ENCODE results near the gene NPLOC4.
A peak's percentile ranks its signal among the peaks of the same experiment; 100 is the strongest.

The NPLOC4 gene

DNA sequence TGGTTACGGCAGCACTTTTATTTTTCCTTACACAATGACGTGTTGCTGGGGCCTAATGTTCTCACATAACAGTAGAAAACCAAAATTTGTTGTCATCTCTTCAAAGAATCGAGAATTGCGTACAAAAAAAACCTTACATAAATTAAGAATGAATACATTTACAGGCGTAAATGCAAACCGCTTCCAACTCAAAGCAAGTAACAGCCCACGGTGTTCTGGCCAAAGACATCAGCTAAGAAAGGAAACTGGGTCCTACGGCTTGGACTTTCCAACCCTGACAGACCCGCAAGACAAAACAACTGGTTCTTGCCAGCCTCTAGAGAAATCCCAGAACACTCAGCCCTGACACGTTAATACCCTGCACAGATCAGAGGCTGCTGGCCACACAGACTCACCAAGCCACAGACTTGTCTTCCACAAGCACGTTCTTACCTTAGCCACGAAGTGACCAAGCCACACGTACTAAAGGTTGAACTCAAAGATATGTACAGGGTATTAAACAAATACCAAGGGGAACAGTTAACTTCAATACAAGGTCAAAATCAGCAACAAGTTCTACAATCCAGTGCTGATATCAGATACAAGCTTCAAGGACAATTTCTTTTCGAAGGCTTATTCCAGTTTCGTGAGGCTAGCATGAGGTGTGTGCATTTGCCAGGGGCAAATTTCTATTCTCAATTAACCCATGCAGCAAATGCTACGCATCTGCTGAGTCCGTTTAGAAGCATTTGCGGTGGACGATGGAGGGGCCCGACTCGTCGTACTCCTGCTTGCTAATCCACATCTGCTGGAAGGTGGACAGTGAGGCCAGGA is 126.7 kb downstream of the NPLOC4 start:
- Histone ChIP-seq H3K27ac (ENCODE audit: low read depth in 2 of 2, low read length in 2 of 2) (peak overlapping the region; percentile 91 to 97), H3K4me3 (ENCODE audit: low read length in 2 of 2) (peak overlapping the region; percentile 96 to 97), H3K9me3 (ENCODE audit: control insufficient read depth in 2 of 2, low read length in 2 of 2) (no peaks in the 10 kb centered on the region), H3K27me3 (ENCODE audit: control insufficient read depth in 2 of 2, insufficient read depth in 2 of 2, low read length in 2 of 2) (no peaks in the 10 kb centered on the region), H3K9ac (ENCODE audit: low read depth in 1 of 2, low read length in 2 of 2) (peak overlapping the region; percentile 94 to 98), H3K4me1 (ENCODE audit: control insufficient read depth in 2 of 2, insufficient read depth in 2 of 2, low read length in 2 of 2) (peaks cover 21% of the 10 kb centered on the region in 2 donors), H3K36me3 (ENCODE audit: control insufficient read depth in 2 of 2, insufficient read depth in 2 of 2, low read length in 2 of 2) (peaks cover 36 to 38% of the 10 kb centered on the region in 2 donors)

GRCh38 chr17:81509207-81509971 is 127.5 kb downstream of the NPLOC4 start:
- peak overlapping the region; percentile 91 to 97 for H3K27ac ChIP-seq (ENCODE audit: low read depth in 2 of 2, low read length in 2 of 2)
- H3K36me3 ChIP-seq (ENCODE audit: control insufficient read depth in 2 of 2, insufficient read depth in 2 of 2, low read length in 2 of 2), result peaks cover 36 to 38% of the 10 kb centered on the region in 2 donors
- peak overlapping the region; percentile 94 to 98 for H3K9ac ChIP-seq (ENCODE audit: low read depth in 1 of 2, low read length in 2 of 2)
- no peaks in the 10 kb centered on the region for H3K27me3 ChIP-seq (ENCODE audit: control insufficient read depth in 2 of 2, insufficient read depth in 2 of 2, low read length in 2 of 2)
- H3K9me3 ChIP-seq (ENCODE audit: control insufficient read depth in 2 of 2, low read length in 2 of 2), result no peaks in the 10 kb centered on the region
- H3K4me1 ChIP-seq (ENCODE audit: control insufficient read depth in 2 of 2, insufficient read depth in 2 of 2, low read length in 2 of 2), result peaks cover 21% of the 10 kb centered on the region in 2 donors
- H3K4me3 ChIP-seq (ENCODE audit: low read length in 2 of 2), result peak overlapping the region; percentile 96 to 97

- H3K36me3 ChIP-seq (ENCODE audit: control insufficient read depth in 2 of 2, insufficient read depth in 2 of 2, low read length in 2 of 2), result peaks cover 36 to 38% of the 10 kb centered on the region in 2 donors
- peak overlapping the region; percentile 91 to 97 for H3K27ac ChIP-seq (ENCODE audit: low read depth in 2 of 2, low read length in 2 of 2)
- no peaks in the 10 kb centered on the region for H3K27me3 ChIP-seq (ENCODE audit: control insufficient read depth in 2 of 2, insufficient read depth in 2 of 2, low read length in 2 of 2)
- H3K9me3 ChIP-seq (ENCODE audit: control insufficient read depth in 2 of 2, low read length in 2 of 2), result no peaks in the 10 kb centered on the region
- H3K4me1 ChIP-seq (ENCODE audit: control insufficient read depth in 2 of 2, insufficient read depth in 2 of 2, low read length in 2 of 2), result peaks cover 17 to 21% of the 10 kb centered on the region in 2 donors
- H3K4me3 ChIP-seq (ENCODE audit: low read length in 2 of 2), result peak overlapping the region; percentile 96 to 97
- peak overlapping the region in 1 of 2 donors; percentile 94 for H3K9ac ChIP-seq (ENCODE audit: low read depth in 1 of 2, low read length in 2 of 2)
Measured at GRCh38 chr17:81508639-81509206, 128.2 kb downstream of the NPLOC4 start.

Data from mucosa of rectum (tissue), 2 donors.